ENCODE data around the gene GRAMD2A.

DNA sequence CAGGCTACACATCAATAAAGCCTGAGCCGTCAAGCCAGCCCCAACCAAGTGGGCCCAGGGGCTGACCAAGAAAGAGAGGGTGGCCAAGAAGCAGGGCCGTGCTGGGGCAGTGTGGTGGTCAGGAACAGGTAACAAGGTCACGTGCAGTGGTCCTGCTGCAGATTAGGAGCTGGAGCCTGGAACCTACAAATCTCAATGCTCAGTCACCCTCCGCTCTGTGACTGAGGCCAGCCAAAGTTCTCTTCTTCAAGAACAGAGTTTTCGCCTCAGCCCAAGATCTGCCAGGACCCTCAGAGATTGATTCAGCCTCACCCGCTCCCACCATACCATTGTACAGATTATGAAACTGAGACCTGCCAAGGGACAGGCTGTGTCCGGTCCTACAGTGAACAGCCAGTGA is 26.9 kb downstream of the GRAMD2A start:
- TF ChIP-seq, protein P1, sequence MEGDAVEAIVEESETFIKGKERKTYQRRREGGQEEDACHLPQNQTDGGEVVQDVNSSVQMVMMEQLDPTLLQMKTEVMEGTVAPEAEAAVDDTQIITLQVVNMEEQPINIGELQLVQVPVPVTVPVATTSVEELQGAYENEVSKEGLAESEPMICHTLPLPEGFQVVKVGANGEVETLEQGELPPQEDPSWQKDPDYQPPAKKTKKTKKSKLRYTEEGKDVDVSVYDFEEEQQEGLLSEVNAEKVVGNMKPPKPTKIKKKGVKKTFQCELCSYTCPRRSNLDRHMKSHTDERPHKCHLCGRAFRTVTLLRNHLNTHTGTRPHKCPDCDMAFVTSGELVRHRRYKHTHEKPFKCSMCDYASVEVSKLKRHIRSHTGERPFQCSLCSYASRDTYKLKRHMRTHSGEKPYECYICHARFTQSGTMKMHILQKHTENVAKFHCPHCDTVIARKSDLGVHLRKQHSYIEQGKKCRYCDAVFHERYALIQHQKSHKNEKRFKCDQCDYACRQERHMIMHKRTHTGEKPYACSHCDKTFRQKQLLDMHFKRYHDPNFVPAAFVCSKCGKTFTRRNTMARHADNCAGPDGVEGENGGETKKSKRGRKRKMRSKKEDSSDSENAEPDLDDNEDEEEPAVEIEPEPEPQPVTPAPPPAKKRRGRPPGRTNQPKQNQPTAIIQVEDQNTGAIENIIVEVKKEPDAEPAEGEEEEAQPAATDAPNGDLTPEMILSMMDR (IDR thresholded peaks at IDR 0.05): no peak
- TF ChIP-seq POLR2A (IDR thresholded peaks at IDR 0.05): no peak

Data from uterus (tissue), 2 donors.